IPS-18a (cell line): ENCODE measurements around the gene AP3B1.
"Not testable (repeated sequence)": the region's sequence is repeated elsewhere in the genome, so short reads cannot be mapped to it uniquely, and the experiment has no call there.

ENCODE experiments used
- H3K27ac ChIP-seq: one replicate; pipeline ENCODE4 v1.5.1; 2013; ENCODE audit warnings: low read length
- H3K27me3 ChIP-seq: one replicate; pipeline ENCODE4 v1.6.1; 2013; ENCODE audit warnings: mild to moderate bottlenecking, low read length; ENCODE audit not compliant: control insufficient read depth, insufficient read depth
- H3K36me3 ChIP-seq: one replicate; pipeline ENCODE4 v1.6.1; 2013; ENCODE audit warnings: low read depth, low read length; ENCODE audit not compliant: control insufficient read depth
- H3K4me1 ChIP-seq: one replicate; pipeline ENCODE4 v1.6.1; 2013; ENCODE audit warnings: low read depth, low read length; ENCODE audit not compliant: control insufficient read depth
- H3K4me3 ChIP-seq: one replicate; pipeline ENCODE4 v1.5.1; 2013; ENCODE audit warnings: low read length
- H3K9ac ChIP-seq: one replicate; pipeline ENCODE4 v1.6.1; 2013; ENCODE audit warnings: mild to moderate bottlenecking, low read length, moderate library complexity
- H3K9me3 ChIP-seq: one replicate; pipeline ENCODE4 v1.6.1; 2013; ENCODE audit warnings: low read depth, low read length; ENCODE audit not compliant: control insufficient read depth

AP3B1 gene

GRCh38 chr5:78190402-78190801 is 104.1 kb downstream of the AP3B1 start:
- H3K9ac ChIP-seq, result no peak overlapping the region
- no peaks in the 10 kb centered on the region for H3K36me3 ChIP-seq
- H3K4me1 ChIP-seq, result no peaks in the 10 kb centered on the region
- H3K4me3 ChIP-seq, result no peak overlapping the region
- no peaks in the 10 kb centered on the region for H3K27me3 ChIP-seq
- H3K9me3 ChIP-seq, result no peaks in the 10 kb centered on the region
- H3K27ac ChIP-seq, result no peak overlapping the region

DNA sequence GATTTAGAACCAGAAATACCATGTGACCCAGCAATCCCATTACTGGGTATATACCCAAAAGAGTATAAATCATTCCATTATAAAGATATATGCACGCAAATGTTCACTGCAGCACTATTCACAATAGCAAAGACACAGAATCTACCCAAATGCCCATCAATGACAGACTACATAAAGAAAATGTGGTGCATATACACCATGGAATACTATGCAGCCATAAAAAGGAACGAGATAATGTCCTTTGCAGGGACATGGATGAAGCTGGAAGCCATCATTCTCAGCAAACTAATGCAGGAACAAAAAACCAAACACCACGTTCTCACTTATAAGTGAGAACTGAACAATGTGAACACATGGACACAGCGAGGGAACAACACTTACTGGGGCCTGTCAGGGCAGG is 105.8 kb downstream of the AP3B1 start:
- not testable (repeated sequence) for H3K36me3 ChIP-seq, H3K27me3 ChIP-seq, H3K4me1 ChIP-seq, H3K9me3 ChIP-seq, H3K9ac ChIP-seq, H3K4me3 ChIP-seq, H3K27ac ChIP-seq

- no peaks in the 10 kb centered on the region for H3K27me3 ChIP-seq
- no peak overlapping the region for H3K4me3 ChIP-seq
- no peak overlapping the region for H3K9ac ChIP-seq
- H3K9me3 ChIP-seq, result no peaks in the 10 kb centered on the region
- H3K27ac ChIP-seq, result no peak overlapping the region
- no peaks in the 10 kb centered on the region for H3K4me1 ChIP-seq
- H3K36me3 ChIP-seq, result no peaks in the 10 kb centered on the region
Observed at GRCh38 chr5:78187172-78187571, 107.3 kb downstream of the AP3B1 start.

- Histone ChIP-seq H3K27me3 (no peaks in the 10 kb centered on the region), H3K9me3 (no peaks in the 10 kb centered on the region), H3K4me3 (no peak overlapping the region), H3K9ac (no peak overlapping the region), H3K27ac (no peak overlapping the region), H3K36me3 (peaks cover 4% of the 10 kb centered on the region), H3K4me1 (no peaks in the 10 kb centered on the region)
Observed at GRCh38 chr5:78182838-78183237, 111.7 kb downstream of the AP3B1 start.

- H3K4me1 ChIP-seq, result no peaks in the 10 kb centered on the region
- no peak overlapping the region for H3K4me3 ChIP-seq
- H3K9ac ChIP-seq, result no peak overlapping the region
- no peaks in the 10 kb centered on the region for H3K27me3 ChIP-seq
- no peaks in the 10 kb centered on the region for H3K9me3 ChIP-seq
- H3K36me3 ChIP-seq, result peaks cover 20% of the 10 kb centered on the region
- no peak overlapping the region for H3K27ac ChIP-seq
Observed at GRCh38 chr5:78178356-78178755, 116.1 kb downstream of the AP3B1 start.

DNA sequence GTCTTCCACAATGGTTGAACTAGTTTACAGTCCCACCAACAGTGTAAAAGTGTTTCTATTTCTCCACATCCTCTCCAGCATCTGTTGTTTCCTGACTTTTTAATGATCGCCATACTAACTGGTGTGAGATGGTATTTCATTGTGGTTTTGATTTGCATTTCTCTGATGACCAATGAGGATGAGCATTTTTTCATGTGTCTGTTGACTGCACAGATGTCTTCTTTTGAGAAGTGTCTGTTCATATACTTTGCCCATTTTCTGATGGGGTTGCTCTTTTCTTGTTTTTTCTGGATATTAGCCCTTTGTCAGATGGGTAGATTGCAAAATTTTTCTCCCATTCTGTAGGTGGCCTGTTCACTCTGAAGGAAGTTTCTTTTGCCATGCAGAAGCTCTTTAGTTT is 124.2 kb downstream of the AP3B1 start:
- H3K9me3 ChIP-seq, H3K9ac ChIP-seq, H3K27ac ChIP-seq, H3K27me3 ChIP-seq, H3K4me1 ChIP-seq, H3K4me3 ChIP-seq: not testable (repeated sequence)
- H3K36me3 ChIP-seq, result peaks cover 16% of the 10 kb centered on the region

GRCh38 chr5:78162253-78162862 is 132.1 kb downstream of the AP3B1 start:
- H3K9me3 ChIP-seq, result no peaks in the 10 kb centered on the region
- H3K9ac ChIP-seq, result no peak overlapping the region
- no peak overlapping the region for H3K4me3 ChIP-seq
- H3K27ac ChIP-seq, result no peak overlapping the region
- no peaks in the 10 kb centered on the region for H3K4me1 ChIP-seq
- H3K27me3 ChIP-seq, result no peaks in the 10 kb centered on the region
- no peaks in the 10 kb centered on the region for H3K36me3 ChIP-seq

DNA sequence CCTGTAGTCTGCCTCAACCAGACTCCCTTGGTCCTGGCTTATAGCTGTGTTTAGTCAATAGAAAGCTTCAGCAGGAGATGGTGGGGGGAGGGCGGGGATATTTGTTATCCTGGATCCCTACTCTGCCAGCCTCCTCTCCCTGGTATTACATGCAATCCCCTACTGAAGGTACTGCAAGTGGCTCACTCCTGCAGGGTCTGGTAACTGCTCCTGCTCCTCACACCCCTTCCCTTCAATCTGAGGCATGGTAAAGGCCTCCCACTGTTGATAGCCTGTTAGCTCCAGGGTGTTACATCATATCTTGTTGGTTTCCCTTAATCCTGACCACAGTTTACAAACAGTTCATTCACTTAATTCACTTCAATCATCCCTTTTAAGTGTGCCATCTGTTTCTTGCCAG is 137.5 kb downstream of the AP3B1 start:
- H3K4me3 ChIP-seq, result no peak overlapping the region
- H3K27me3 ChIP-seq, result no peaks in the 10 kb centered on the region
- H3K4me1 ChIP-seq, result no peaks in the 10 kb centered on the region
- peaks cover 20% of the 10 kb centered on the region for H3K36me3 ChIP-seq
- H3K9ac ChIP-seq, result no peak overlapping the region
- no peak overlapping the region for H3K27ac ChIP-seq
- H3K9me3 ChIP-seq, result no peaks in the 10 kb centered on the region

DNA sequence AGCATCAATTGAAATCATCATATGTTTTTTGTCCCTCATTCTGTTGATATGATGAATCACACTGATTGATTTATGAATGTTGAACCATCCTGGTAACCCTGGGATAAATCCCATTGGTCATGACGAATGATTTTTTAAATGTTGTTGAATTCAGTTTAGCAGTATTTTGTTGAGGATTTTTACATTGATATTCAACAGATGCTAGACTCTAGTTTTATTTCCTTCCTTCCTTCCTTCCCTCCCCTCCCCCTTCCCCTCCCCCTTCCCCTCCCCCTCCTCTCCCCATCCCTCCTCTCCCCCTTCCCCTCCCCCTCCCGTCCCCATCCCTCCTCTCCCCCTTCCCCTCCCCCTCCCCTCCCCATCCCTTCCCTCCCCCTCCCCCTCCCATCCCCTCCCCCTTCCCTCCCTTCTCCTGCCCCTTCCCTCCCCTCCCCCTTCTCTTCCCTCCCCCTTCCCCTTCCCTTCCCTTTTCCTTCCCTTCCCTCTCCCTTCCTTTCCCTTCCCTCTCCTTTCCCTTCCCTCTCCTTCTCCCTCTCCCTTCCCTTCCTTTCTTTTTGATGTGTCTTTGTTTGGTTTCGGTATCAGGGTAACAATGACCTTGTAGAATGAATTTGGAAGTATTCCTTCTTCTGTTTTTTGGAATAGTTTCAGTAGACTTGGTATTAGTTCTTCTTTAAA is 142.8 kb downstream of the AP3B1 start:
- Histone ChIP-seq H3K4me1 (no peaks in the 10 kb centered on the region), H3K27me3 (no peaks in the 10 kb centered on the region), H3K9ac (no peak overlapping the region), H3K27ac (no peak overlapping the region), H3K4me3 (no peak overlapping the region), H3K36me3 (peaks cover 20% of the 10 kb centered on the region), H3K9me3 (no peaks in the 10 kb centered on the region)

GRCh38 chr5:78137290-78137689 is 157.2 kb downstream of the AP3B1 start:
- peaks cover 10% of the 10 kb centered on the region for H3K36me3 ChIP-seq
- H3K9ac ChIP-seq, result no peak overlapping the region
- no peak overlapping the region for H3K27ac ChIP-seq
- H3K4me1 ChIP-seq, result no peaks in the 10 kb centered on the region
- H3K4me3 ChIP-seq, result no peak overlapping the region
- H3K27me3 ChIP-seq, result no peaks in the 10 kb centered on the region
- no peaks in the 10 kb centered on the region for H3K9me3 ChIP-seq

DNA sequence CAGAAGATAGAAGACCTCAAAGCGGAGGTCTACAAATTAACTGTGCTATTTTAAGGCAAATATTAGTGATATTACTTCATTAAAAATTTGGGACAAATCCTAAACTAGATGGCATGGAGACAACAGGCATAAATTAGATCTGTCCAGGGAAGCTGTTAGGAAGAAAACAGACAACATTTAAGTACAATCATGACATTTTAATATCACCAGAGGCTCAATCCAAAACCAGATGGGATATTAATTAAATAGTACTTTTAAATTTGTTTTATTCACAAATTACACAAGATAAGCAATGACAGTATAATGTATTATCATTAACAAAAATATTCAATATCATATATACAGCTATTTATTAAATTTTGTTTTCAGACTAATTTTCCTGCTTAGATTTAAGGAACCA is 161.1 kb downstream of the AP3B1 start:
- Histone ChIP-seq H3K27ac (no peak overlapping the region), H3K4me3 (no peak overlapping the region), H3K9ac (no peak overlapping the region), H3K27me3 (no peaks in the 10 kb centered on the region), H3K9me3 (no peaks in the 10 kb centered on the region), H3K4me1 (no peaks in the 10 kb centered on the region), H3K36me3 (no peaks in the 10 kb centered on the region)

- no peaks in the 10 kb centered on the region for H3K9me3 ChIP-seq
Observed at GRCh38 chr5:78132507-78132906, 162.0 kb downstream of the AP3B1 start.

More at GRCh38 chr5:78132507-78132906, 162.0 kb downstream of the AP3B1 start:
- Histone ChIP-seq H3K9ac (no peak overlapping the region), H3K4me3 (no peak overlapping the region), H3K27ac (no peak overlapping the region), H3K36me3 (peaks cover 1% of the 10 kb centered on the region), H3K27me3 (no peaks in the 10 kb centered on the region), H3K4me1 (no peaks in the 10 kb centered on the region)
